ENCODE data around the gene UPK3B.
"Not testable (repeated sequence)": the region's sequence is repeated elsewhere in the genome, so short reads cannot be mapped to it uniquely, and the experiment has no call there.

GRCh38 chr7:76460767-76461166 is 49.6 kb upstream of the UPK3B start:
- not testable (repeated sequence) for TF ChIP-seq CTCF (conservative IDR thresholded peaks at IDR 0.05; ENCODE audit: low read length); EZH2phosphoT487 (IDR thresholded peaks at IDR 0.05; ENCODE audit: borderline replicate concordance, low read depth, low read length)

Data from OCI-LY7 (cell line).